Cardiac fibroblast (primary cell): ENCODE data around the gene IFNAR2.

Experiments
- DNase-seq, 2 donors: peaks; one replicate each; pipeline versions ENCODE4 v3.0.0 to v3.0.0-alpha.2; 2010; ENCODE audit warnings: low read depth in 2 of 2
- H3K4me3 ChIP-seq, 2 donors: replicated peaks in 1 of 2; 1 replicate in 1 of 2; 2 replicates in 1 of 2; pipeline ENCODE4 v1.5.1; 2011; ENCODE audit warnings: low read depth in 2 of 2, low read length in 2 of 2, mild to moderate bottlenecking in 2 of 2, moderate library complexity in 1 of 2
- CTCF ChIP-seq: IDR thresholded peaks from one replicate; pipeline ENCODE4 v1.5.1; 2011; ENCODE audit warnings: low read depth, mild to moderate bottlenecking, low read length, inconsistent platforms

Gene IFNAR2

GRCh38 chr21:33270986-33271385, 41.2 kb downstream of the IFNAR2 start:
- DNase-seq, result no peak
- no peak for TF ChIP-seq CTCF
- no peak overlapping the region for H3K4me3 ChIP-seq

GRCh38 chr21:33273044-33273443, 43.3 kb downstream of the IFNAR2 start:
- TF ChIP-seq CTCF, result no peak
- peak; percentile 12 to 42 for DNase-seq
- H3K4me3 ChIP-seq, result no peak overlapping the region

GRCh38 chr21:33278721-33279120, 49.0 kb downstream of the IFNAR2 start:
- DNase-seq, result peak in 1 of 2 donors; percentile 60
- H3K4me3 ChIP-seq, result no peak overlapping the region
- TF ChIP-seq CTCF, result no peak

GRCh38 chr21:33279330-33279820, 49.6 kb downstream of the IFNAR2 start:
- no peak for DNase-seq
- no peak for TF ChIP-seq CTCF
- no peak overlapping the region for H3K4me3 ChIP-seq
